Peyer's patch (tissue), 4 donors: ENCODE results near the gene ACTN4.

Experiments
- CTCF ChIP-seq, 6 experiments: fragments of 450-650 bp in 4 of 6; fragments of 200-600 bp in 2 of 6; sonication (generic) in 1 of 6; IDR thresholded peaks; one replicate each; pipeline ENCODE4 v1.5.1; 2017 to 2019; ENCODE audit warnings: antibody characterized with exemption in 6 of 6, mild to moderate bottlenecking in 3 of 6, moderate library complexity in 1 of 6
- POLR2A ChIP-seq, 2 donors: fragments of 450-650 bp; IDR thresholded peaks; one replicate each; pipeline ENCODE4 v1.5.1; 2017; ENCODE audit warnings: antibody characterized with exemption in 2 of 2, mild to moderate bottlenecking in 2 of 2, moderate library complexity in 2 of 2

- TF ChIP-seq CTCF (IDR thresholded peaks at IDR 0.05) = no peak
- no peak for TF ChIP-seq POLR2A (IDR thresholded peaks at IDR 0.05)
Measured at GRCh38 chr19:38744298-38744681, 96.8 kb downstream of the ACTN4 start, which contains the start of gene CAPN12.
